Activated CD4-positive, alpha-beta T cell treated with anti-CD3 and anti-CD28 coated beads, Interleukin-10, Interleukin-2, amounts not matched to agents 100 ng/mL and 50 ng/mL, durations not matched to agents 16 hours and 8 hours (primary cell): ENCODE data around the gene RBM8A.
A peak's percentile ranks its signal among the peaks of the same experiment; 100 is the strongest.

Experiments
- DNase-seq: peaks from one replicate; pipeline ENCODE4 v3.0.0-alpha.2; 2020

RBM8A gene

DNA sequence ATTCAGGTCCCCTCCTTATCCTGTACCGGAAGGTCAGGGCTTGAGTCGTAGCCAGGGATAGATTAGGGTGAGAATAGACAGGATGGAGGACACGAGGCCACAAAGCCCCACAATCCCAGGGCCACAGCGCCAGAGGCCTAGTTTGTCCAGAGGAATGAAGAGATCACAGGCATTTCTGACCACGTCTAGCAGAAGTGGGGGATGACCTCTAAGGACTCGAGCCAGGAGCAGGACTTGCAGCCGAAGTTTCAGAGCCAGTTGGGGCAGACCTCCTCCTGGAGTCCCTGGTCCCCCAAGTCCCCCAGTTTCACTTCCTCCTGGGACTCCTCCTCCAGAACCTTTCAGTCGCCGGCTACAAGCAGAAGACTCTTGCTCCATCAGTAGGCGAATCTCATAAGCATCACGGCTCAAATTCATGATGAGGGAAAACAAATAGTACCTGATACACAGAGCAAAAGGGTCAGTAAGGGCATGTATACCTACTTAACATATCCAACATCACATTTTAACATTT lies 15.1 kb downstream of the RBM8A start:
- no peak for DNase-seq

- no peak for DNase-seq
These were observed 18.6 kb downstream of the RBM8A start for GRCh38 chr1:145908653-145909052.

- no peak for DNase-seq
These were observed 20.1 kb downstream of the RBM8A start for GRCh38 chr1:145906954-145907753.

- DNase-seq = no peak
These were observed 25.8 kb downstream of the RBM8A start for GRCh38 chr1:145901312-145902021.

- no peak for DNase-seq
These were observed 28.5 kb downstream of the RBM8A start for GRCh38 chr1:145898756-145899155.

DNA sequence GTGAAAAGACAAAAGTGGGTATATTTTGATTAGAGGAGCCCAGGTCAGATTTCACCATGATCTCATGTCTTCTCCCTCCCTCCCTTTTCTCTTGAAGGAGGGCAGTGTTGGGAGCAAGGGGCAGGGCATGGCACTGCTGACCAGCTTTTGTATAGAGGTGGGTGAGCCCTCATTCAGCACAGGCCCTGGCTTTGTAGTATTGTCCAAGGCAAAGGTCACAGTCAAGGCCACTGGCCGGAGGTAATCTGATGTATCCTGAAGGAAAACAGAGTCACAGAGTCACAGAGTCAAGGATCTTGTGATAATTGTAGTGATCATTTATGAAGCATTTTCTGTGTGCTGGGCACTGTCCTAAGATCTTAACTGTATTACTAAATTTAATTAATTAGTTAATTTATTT lies 29.3 kb downstream of the RBM8A start:
- DNase-seq = no peak

GRCh38 chr1:145895471-145895870 lies 31.8 kb downstream of the RBM8A start:
- DNase-seq = no peak

GRCh38 chr1:145893306-145894055 lies 33.8 kb downstream of the RBM8A start:
- no peak for DNase-seq

DNA sequence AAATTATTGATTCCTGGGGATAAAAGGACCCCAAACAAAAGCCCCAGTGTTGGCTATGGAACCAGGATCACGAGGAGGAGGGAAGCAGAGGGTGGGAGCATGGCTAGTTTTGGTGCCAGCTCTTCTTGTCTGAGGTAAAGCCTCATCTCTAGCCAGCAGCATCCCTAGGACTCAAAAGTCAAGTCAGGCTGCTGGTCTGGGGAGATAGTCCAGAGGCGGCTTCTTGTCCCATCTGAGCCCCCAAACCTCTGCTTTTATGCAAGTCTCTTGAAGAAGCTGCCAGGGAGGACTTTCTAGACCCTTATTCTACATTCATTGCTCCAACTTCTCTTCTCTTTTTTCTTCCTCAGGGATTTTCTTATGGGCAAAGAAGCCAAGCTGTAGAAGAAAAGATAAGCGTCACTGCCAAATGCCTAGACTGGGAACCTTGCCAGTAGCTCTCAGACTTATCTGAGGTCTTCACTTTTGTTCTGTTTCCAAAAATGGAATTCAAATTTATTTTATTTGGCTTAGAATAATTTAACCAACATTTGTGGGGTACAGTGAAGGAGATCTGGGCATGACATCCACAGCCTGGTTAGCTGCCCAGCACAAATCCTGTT lies 34.7 kb downstream of the RBM8A start:
- no peak for DNase-seq

GRCh38 chr1:145891587-145892485 lies 35.4 kb downstream of the RBM8A start:
- DNase-seq = peak; percentile 49

DNA sequence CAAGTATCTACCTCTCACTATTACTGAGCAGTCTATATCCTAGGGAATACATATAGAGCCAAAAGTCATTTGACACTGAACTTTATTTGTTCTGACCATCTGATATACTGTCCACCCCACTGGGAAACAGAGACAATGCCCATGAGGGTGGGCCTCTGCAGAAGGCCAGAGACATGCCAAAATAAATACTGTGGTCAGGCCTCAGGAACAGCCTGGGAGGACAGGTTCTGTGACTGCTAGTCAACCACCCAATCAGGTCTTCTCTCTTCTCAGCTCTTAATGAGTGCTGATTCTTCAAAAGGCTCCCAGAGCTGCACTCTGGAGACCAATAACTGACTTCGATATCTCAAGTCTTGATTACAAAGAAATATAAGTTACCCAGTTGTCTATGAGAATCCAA lies 36.1 kb downstream of the RBM8A start:
- no peak for DNase-seq

DNA sequence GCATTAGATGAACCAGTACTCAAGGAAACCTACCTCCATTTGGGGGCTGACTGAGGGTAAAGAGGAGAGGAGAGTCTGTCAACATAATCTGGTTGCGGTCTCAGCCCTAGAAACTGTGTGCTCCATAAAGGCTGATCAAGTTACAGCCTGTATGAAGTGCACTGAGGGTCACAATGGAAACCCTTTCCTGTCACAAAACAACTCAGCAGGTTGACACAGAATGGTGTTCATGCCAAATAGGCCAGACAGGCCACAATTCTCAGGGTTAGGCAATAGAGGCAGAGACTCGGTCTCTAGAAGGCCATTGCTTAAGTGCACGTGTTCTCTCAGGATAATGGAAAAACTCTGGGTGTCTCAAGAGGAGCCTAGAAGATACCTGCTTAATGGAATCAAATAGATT lies 37.6 kb downstream of the RBM8A start:
- no peak for DNase-seq

DNA sequence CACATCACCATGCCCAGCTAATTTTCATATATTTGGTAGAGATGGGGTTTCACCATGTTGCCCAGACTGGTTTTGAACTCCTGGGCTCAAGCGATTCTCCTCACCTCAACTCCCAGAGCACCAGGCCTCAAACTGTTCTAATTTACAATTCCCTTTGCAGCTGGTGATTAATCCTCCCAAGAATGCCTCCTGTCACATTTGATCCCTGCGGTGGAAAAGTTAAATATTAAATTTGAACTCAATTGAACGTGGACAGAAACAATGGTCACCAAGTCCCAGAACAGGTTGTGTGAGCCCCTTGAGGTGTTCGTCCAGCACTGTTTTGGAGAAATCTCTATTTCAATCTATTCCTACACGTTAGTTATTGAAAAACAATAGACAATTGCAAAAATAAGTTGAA lies 39.7 kb downstream of the RBM8A start:
- no peak for DNase-seq

DNA sequence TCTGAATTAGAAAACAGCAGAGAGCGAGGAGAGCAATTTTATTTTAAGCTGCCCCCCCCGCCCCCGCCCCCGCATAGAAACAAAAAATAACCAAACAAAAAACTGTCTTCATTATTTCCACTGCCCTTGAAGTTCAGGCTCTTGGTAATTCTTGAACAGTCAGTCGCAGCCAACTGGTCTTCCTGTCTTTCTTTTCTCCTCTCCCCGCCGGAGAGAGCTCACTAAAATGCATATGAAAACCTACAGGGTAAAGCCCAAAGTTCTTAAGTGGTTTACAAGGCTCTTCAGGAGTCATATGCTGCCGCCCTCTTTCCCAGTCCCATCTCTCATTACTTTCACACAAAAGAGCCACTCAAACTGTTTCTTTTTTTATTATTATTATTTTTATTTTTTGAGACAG lies 40.5 kb downstream of the RBM8A start:
- no peak for DNase-seq

- no peak for DNase-seq
These were observed 40.9 kb downstream of the RBM8A start for GRCh38 chr1:145886390-145886789.

DNA sequence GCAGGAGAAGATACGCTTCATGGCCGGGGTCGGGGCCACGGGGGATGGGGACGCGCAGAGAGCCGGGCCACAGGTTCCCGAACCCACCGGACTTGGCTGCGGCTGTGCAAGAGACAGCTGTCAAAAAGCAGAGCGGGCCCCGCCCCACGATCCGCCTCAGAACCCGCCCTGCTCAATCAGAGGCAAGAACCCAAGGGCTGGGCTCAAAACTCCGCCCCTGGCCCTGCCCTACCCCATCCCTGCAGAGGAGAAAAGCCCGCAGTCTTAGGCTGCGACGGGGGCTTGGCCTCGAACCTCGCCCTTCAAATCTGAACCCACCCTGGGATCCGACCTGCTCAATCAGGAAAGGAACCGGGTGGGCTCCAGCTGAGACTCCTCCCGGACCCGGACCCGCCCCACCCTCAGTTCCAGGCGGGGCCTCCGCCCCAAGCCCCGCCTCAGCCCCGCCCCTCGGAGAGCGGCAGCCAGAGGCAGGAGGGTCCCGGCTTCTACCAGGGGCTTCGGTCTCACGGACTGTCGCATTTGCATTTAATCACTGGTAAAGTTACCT lies 41.5 kb downstream of the RBM8A start, which contains the start of gene ANKRD35:
ANKRD35 (minus strand) TSS at position 129 of the 550 bp plus-strand sequence; CDS start at position 21, 108 bp downstream.
- peak; percentile 79 for DNase-seq

GRCh38 chr1:145884675-145885074 lies 42.6 kb downstream of the RBM8A start:
- no peak for DNase-seq

GRCh38 chr1:145879775-145880174 lies 47.5 kb downstream of the RBM8A start:
- no peak for DNase-seq

GRCh38 chr1:145878724-145879123 lies 48.6 kb downstream of the RBM8A start:
- DNase-seq = no peak

DNA sequence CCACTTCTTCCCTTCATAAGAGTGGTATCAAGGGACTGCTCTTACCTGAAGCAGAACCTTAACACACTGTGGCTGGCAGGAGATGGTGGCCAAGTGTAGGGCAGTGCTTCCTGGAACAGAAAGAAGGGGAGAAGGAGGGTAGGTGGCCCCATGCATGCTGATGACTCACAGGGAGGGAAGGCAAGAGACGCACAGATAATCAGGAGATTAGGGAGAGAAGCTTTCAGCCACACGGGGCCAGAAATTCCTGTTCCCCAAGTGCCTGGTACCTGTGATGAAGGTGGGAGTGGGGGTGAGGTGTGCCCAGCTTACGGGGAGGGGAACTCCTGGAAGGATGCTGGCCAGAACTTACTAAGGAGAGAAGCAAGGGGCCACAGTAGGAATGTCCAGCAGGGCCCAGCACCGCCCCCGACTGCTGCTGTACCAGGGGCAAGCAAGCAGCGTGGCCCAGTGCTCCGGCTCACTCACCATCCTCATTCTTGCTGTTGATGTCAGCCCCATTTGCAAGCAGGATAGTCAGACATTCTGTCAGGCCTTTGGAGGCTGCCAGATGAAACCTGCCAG lies 49.3 kb downstream of the RBM8A start:
- DNase-seq = no peak

DNA sequence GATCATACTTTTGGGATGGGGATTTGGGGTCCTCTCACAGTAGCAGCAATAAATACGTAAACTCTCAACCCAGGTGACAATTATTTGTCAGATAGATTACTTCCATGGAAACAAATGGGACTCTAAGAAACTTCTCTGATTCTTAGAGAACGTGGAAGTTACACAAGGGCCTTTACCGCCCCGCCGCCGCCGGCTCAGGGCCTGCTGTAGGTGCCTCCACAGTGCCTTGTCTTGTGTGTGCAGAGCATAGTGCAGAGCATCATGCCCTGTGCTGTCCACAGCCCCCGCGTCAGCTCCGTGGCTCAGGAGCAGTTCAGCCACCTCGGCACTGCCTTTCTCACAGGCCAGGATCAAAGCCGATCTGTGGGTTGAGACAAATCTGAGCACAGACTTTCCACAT lies 52.6 kb downstream of the RBM8A start:
- no peak for DNase-seq
